GM18867 (cell line): ENCODE results near the gene NPAT.
"Not testable (repeated sequence)": the region's sequence is repeated elsewhere in the genome, so short reads cannot be mapped to it uniquely, and the experiment has no call there.

ENCODE experiments used
- ATAC-seq: cut with Tn5 transposase; IDR thresholded peaks from one replicate; pipeline ENCODE4 v1.9.1; 2021; ENCODE audit warnings: mild to moderate bottlenecking, moderate library complexity; ENCODE audit not compliant: unreplicated experiment

The NPAT gene

DNA sequence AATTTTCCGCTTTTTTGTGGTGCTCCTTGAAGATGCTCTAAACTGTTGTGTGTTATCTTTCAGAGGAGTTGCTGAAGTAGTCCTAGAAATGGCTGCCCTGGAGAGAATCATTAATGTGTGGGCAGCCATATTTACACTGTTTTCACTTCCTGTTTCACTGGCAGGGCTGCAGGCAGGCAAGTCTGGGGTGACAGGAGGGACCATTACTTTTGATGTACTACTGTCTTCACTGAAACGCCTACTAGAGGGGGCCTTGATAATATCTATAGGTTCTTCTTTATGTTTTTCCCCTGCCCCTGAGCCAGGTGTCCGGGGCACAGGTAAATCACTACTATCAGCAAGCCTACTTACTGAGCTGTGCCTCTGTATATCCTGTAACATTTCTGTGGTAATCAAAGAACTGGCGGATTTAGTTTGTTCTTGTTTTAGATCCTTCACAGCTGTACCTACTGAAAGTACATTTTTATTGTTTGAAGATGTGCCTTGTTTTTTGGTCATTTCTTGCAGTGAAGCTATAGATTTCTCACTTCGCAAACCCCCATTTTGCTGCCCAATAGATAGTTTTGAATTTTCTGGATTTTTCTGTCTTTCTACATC lies 61.4 kb downstream of the NPAT start:
- ATAC-seq: peak; percentile 94

DNA sequence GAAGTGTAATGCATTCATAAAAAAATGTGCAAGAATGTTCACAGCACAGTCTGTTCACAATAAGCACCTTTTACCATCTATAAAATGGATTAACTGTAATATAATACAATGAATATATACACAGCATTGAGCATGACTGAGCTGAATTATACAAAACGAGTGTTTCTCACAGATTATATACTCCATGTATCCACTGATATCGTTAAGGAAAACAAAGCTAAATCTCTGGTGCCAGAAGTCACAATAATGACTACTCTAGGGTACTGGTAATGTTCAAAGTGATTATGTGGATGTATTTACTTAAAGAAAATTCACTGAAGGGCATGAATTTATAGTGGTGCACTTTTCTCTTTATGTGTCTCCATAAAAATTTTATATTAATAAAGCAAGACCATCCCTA lies 67.8 kb downstream of the NPAT start:
- no peak for ATAC-seq

DNA sequence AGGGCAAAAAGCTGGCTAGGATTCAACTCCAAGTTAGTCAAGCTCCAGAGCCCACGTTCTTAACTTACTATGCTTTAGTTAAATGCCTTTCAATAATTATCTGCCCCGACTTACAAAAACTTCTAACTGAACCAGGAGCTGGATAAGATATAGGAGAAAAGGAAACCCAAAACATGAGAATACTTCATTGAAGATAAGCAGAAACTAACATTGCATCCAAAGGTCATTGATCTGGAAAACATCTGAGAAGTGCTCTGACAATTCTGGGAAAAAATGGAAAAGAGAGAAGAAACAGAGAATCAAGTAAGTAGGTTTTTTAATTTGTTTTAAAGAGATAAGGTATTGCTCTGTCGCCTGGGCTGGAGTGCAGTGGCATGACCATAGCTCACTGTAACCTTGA lies 73.9 kb downstream of the NPAT start:
- ATAC-seq: no peak

DNA sequence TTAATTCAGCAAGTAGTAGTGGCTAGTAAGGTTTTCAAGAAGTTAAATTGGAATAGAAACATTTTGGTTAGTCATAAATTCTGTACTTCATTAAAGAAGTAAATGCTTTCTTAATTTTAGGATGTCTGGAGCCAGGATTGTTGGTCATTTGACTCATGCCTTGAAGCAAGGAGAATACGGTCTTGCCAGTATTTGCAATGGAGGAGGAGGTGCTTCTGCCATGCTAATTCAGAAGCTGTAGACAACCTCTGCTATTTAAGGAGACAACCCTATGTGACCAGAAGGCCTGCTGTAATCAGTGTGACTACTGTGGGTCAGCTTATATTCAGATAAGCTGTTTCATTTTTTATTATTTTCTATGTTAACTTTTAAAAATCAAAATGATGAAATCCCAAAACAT lies 75.3 kb downstream of the NPAT start:
- ATAC-seq: no peak

DNA sequence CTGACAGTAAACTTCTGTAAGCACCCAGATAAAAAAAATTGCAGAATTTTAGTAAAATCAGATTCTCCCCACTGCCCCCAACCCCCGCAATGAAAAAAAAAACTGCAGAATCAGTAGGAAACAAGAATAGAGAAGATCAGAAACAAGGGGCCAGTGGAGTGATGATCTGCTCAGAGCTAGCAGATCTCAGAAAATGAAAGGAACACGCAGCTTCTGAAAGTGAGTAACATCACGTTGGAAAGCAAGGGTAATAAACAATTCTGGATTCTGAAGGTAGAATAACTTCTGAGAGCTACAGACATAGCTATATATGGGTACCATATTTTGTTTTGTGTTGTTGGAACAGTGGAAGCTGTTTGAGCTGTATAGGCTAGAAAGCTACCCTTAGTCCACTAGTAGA lies 77.8 kb downstream of the NPAT start:
- no peak for ATAC-seq

DNA sequence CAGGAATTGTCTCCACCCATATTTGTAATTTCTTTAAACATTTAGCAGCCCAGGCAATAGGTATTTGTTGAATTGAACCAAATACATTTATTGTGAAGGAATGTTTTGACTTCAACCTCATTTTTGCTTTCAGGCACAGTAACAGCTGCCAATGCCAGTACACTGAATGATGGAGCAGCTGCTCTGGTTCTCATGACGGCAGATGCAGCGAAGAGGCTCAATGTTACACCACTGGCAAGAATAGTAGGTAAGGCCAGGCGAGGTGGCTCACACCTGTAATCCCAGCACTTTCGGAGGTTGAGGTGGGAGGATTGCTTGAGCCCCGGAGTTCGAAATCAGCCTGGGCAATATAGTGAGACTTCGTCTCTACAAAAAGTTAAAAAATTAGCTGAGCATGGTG lies 80.1 kb downstream of the NPAT start:
- no peak for ATAC-seq

DNA sequence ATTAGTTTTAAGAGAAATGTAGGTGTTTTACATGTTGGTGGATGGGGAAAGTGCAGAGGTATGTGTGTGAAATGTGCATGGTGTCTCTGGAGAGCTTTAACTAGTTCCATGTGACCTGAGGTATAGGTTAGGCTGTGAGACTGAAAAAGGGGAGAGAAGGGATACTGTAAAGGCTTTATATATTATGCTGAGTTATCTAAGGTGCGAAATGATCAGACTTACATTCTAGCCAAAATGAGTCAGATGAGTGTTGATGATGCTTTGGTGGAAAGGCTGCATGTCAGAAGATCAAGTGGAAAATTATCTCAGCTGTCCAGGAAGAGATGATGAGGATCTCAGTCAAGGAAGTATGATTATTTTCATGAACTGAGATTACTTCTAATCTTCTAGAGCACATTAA lies 85.2 kb downstream of the NPAT start:
- no peak for ATAC-seq

DNA sequence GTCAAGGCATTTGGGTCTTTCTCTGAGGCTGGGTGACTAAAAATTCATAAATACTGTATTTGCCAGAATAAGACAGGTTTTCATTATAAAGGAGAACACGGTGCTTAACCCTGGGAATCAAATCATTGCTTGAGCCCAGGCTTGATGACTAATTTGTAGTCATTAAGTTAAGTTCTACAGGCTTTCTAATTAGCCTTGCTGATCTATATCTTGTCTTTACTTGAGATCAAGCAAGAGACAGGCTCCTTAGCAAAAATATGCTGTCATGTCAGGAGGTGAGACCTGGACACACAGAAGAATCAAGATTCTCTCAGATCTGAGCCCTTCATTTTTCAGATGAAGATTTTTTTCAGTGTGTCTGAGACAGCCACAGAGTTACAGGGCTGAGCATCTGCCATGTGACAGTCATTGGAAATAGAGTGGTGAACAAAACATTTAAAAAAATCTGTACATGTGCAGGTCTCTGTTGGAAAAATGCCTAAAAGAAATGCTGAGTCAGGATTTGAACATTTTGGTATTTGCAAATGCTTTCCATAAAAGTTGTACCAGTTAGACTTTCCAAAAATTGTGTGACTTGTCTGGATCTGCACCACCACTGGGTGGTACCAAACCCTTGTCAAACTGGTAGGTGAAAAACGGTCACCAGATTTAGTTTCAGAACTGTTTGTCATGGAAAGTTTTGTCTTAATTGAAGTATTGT lies 86.4 kb downstream of the NPAT start:
- peak; percentile 64 for ATAC-seq

DNA sequence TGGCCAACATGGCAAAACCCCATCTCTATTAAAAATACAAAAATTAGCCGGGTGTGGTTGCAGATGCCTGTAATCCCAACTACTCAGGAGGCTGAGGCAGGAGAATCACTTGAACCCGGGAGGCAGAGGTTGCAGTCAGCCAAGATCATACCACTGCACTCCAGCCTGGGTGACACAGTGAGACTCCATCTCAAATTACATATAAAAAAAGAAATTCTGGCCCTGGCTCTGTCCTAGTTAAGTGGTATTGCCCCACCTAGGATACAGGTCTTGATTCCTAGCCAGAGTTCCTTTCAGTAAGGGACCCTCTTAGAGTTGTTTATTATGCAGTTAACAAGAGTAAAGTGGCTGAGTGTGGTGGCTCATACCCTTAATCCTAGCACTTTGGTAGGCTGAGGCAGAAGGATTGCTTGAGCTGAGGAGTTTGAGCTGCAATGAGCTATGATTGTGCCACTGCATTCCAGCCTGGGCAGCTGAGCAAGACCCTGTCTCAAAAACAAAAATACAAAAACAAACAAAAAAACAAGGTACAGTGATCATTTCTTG lies 89.4 kb downstream of the NPAT start:
- ATAC-seq: not testable (repeated sequence)

DNA sequence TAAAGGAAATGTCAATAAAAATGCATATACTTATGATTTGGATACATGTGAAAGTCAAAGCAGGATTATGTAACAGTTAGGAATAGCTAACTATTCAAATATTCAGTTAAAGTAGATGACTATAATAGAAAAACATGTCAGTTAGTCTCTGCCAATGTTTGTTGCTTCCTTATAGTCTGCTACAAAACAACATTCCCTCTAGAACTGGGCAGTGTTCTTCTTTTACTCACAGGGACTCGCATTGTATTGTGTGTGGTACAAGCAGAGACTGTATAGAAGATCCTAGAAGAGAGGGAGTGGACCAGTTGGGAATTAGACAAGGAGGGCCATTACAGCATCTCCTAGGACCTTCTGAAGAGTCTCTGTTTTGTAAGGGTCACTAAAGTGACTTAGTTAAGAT lies 90.4 kb downstream of the NPAT start:
- ATAC-seq: no peak

DNA sequence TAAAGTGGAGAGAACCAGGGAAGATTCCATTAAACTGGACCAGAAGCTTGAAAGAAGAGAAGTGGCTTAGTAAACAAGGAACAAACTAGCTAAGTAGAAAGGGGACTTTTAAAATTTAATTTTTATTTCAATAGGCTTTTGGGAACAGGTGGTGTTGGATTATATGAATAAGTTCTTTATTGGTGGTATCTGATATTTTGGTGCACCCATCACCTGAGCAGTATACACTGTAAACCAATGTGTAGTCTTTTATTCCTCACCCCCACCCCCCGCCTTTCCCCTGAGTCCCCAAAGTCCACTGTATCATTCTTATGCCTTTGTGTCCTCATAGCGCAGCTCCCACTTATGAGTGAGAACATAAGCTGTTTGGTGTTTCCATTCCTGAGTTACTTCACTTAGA lies 93.7 kb downstream of the NPAT start:
- no peak for ATAC-seq

DNA sequence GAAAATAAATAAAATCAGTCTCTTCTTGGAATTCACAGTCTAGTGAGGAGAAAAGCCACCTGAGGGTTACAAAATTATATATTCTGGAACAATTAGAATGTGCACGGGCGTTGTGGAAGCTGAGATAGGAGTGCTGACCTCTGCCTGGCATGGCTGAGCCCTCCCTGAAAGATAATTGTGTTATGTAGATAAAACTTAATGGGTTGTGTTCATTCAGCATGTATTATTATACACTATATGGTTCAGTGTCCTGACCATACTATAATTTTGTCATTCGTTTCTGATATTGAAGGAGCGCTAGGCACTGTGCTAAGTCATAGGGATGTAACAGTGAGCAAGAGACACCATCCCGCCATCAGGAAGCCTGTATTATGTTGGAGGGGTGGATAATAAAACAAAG lies 97.3 kb downstream of the NPAT start:
- no peak for ATAC-seq

DNA sequence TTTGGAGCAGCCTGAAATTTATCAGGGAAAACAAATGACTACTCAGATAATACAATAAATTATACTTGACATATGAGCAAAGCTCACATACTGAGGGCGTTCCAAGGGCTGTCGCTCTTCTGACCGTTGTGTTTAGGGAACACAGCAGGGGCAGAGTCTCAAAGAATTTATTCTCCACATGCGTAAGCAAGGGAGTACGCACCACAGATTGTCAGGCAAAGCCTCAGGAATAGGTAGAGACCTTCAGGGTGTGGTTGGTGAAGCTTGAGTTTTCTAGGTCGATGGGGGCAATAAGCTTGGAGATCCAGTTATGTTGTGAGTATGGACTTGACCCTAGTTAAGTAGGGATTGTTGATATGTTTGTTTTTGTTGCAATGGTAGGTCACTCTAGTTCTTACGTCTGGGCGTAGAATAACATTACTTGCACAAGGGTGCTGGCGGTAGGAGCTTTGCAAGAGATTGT lies 100.2 kb downstream of the NPAT start:
- ATAC-seq: no peak

DNA sequence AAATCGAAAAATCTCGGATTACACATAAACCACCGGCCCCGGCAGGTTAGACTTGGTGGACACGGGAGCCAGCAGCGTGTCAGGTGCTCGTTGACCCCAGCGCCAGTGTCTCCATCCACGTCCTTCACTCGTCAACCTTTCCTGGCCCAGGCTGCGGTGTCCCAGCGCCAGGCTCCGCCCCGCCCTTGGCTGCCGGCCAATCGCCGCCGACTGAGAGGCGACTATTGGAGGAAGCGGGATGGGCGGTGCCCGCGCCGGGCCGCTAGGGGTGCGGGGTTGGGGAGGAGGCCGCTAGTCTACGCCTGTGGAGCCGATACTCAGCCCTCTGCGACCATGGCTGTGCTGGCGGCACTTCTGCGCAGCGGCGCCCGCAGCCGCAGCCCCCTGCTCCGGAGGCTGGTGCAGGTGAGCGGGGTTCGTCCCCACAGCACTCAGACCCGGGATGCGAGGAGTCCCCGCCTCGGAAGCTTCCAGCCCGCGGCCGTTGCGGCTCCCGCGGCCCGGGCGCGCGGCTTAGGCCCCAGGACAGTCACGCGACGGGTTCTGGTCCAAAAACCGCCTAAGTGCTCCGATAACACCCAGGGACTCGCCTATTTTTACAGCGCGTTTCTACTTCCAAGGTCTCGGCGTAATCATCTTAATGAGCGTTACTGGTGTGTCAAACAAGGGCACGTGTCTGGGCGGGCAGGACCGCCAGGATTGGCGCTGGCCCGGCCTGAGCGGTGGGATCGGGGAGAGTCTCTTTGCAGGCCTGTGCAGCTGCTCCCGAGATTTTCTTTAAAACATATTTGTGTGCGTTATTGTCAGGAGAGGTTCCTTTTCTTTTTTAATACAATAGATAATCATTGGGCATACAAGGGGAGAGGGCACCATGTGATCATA lies 100.9 kb downstream of the NPAT start, which contains the start of gene ACAT1:
TSS of gene ACAT1 (plus strand) at position 294 of the 882 bp plus-strand sequence. CDS start at position 334, 40 bp downstream.
- peak; percentile 96 for ATAC-seq

DNA sequence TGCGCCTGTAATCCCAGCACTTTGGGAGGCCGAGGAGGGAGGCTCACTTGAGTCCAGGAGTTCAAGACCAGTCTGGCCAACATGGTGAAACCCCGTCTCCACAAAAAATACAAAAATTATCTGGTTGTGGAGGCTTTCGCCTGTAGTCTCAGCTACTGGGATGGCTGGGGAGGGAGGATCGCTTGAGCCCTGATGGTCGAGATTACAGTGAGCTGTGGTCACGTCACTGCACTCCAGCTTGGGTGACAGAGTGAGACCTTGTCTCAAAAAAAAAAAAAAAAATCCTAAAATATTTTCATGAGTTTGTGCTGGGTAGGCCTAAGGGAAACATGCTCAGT lies 101.5 kb downstream of the NPAT start:
- ATAC-seq: not testable (repeated sequence)

DNA sequence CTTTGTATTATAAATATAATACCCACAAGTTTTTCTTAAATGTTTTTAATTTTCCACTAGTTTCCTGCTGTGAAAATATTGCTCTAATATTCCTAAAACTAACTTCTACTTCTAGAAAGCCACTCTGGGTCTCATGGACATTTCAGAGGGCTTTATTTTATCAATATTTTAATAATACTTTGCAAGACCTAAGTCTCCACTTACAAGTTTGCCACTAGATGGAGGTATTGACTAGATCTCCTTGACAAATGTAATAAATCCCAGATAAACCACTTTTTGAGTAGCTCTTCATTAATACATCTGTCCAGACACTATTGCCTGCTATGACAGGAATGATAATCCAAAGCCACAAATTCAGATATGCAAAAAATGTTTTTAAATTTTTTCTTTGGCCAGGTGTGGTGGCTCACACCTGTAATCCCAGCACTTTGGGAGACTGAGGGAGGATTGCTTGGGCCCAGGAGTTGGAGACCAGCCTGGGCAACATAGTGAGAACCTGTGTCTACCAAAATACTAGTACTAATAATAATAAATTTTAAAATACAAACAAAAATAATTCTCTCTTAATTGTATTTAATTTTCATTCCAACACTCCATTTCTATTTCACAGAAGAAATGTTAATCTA lies 104.6 kb downstream of the NPAT start:
- ATAC-seq: no peak

DNA sequence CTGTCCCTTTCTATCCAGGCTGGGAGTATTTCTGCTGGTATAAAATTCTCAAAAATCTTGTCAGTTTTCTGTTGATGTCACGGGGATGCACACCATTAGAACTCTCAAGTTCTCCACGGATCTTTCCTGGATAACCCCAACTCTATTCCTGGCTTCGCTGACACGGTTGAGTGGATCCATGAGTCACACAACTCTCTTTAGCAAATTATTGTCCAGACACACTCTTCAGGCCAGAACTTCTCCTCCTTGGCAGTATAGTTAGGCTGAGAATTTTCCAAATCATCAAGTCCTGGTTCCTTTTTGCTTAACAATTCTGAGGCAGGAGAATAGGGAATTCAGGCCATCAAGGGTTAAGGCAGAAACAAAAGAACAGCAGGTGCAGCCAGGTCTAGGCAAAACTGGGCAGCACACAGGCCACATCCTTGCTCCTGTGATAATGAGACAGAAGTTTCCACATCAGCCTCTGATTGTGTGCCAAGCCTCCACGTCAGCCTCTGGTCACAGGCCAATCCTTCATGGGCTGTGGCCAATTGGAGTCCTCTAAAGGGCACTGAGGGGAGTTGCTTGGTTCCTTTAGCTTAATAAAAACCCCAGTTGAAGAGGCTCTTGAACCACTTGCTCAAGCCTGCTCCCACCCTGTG lies 106.8 kb downstream of the NPAT start:
- ATAC-seq: no peak

DNA sequence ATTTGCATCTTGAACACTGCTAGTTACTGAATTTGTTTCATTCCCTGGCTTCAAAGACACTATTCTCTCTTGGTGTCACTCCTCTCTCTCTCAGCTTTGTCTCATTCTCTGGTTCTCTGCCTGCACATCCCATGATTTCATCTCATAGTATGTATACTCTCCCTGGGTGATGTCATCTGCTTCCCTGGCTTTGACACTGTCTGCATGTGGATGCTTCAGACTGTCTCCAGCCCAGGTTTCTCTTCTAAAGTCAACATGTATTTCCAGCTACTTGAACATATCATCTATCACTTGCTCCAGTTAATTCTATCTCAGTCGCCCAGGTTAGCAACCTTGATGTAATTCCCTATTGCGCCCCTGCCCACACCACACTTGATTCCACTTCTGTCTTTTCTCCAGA lies 110.4 kb downstream of the NPAT start:
- no peak for ATAC-seq

DNA sequence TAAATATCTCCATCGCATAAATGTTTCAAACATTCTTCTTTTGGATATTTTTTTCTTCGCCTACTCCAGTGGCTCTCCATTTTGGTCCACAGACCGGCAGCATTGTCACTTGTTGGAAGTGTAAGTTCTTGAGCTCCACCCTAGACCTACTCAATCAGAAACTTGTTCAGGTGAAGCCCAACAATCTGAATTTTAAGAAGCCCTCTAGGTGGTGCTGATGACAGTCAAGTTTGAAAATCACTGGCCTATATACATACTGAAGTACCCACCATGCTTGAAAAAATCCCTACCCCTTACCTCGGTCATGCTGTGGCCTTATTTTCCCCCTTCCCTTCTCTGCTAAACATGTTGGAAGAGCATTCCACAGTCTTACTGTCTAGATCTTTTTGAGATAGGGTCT lies 111.3 kb downstream of the NPAT start:
- ATAC-seq: no peak
